Measurements from ENCODE around the gene KCNMB1. TPM values are rescaled to one million over a fixed set of nuclear protein-coding genes. Genes with fewer than 3 reads are reported as not detected.

KCNMB1 gene
- total and polyA plus RNA-seq, 2 donors (not counting 3 experiments of a cell fraction or from before 2014, with no cell fraction given) = 0.15 to 0.29 TPM

DNA sequence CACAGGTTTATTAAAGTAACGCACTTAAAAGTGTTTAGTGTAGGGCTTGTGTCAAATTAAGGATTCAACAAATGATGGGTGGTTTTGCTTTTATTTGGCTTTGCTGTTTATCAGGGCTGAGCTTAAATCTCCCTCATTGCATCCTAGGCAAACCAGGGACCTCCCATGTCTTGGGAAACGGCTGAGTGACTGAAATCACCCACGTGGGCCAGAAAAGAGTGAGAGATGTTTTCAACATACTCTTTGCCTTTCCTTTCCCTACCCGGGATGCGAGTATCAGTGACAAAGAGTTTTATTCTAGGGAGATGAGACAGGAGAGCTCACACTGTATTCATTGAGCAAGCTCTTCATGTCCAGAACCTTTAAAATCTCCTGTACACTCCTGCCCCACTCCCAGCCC is 23.3 kb downstream of the KCNMB1 start:
- Histone ChIP-seq H3K79me2 (ENCODE audit: control insufficient read depth, insufficient read depth, low read length) (no peaks in the 10 kb centered on the region), H3K36me3 (ENCODE audit: control insufficient read depth in 2 of 2, extremely low read depth in 1 of 2, insufficient read depth in 2 of 2, low read length in 2 of 2) (no peaks in the 10 kb centered on the region), H3K27me3 (ENCODE audit: control insufficient read depth in 2 of 2, insufficient read depth in 2 of 2, low read length in 2 of 2) (no peaks in the 10 kb centered on the region), H4K20me1 (replicated peaks; ENCODE audit: control insufficient read depth, extremely low read depth, insufficient read depth, low read length) (no peaks in the 10 kb centered on the region), H2AFZ (ENCODE audit: low read depth, low read length) (no peak overlapping the region), H3K9me3 (replicated peaks; ENCODE audit: control insufficient read depth, insufficient read depth, low read length) (no peaks in the 10 kb centered on the region), H3K27ac (ENCODE audit: insufficient read depth, low read depth, low read length) (no peak overlapping the region), H3K4me1 (ENCODE audit: control insufficient read depth, extremely low read depth, insufficient read depth, low read length) (no peaks in the 10 kb centered on the region), H3K9me1 (replicated peaks; ENCODE audit: control insufficient read depth, extremely low read depth, insufficient read depth, low read length) (no peaks in the 10 kb centered on the region), H3K4me2 (ENCODE audit: insufficient read depth, low read length) (no peak overlapping the region), H3K4me3 (replicated peaks in 1 of 3; ENCODE audit: insufficient read depth in 1 of 3, low read depth in 1 of 3, low read length in 3 of 3) (no peak overlapping the region), H3K9ac (replicated peaks; ENCODE audit: extremely low read depth, insufficient read depth, low read length) (no peak overlapping the region)
- dilution Hi-C loops (cut with MboI; ENCODE audit: extremely low pct_ligation_motif_present, low sequenced_read_pairs) = no loop called here
- no peak for DNase-seq (ENCODE audit: low read depth, low spot score)
- CTCF ChIA-PET = no interaction called here
- FAIRE-seq = no peak
- BruUV-seq (replicated peaks) = no TSS peak
- intact Hi-C loops (cut with micrococcal nuclease) = no loop called here
- POLR2A ChIA-PET = no interaction called here
- TF ChIP-seq GATA2 (IDR thresholded peaks at IDR 0.05; ENCODE audit: insufficient read depth, insufficient read length, low read depth, low read length) = no peak
- TF ChIP-seq POLR2AphosphoS5 (IDR thresholded peaks at IDR 0.05; ENCODE audit: insufficient read depth, low read depth, low read length) = no peak
- TF ChIP-seq, protein P1, sequence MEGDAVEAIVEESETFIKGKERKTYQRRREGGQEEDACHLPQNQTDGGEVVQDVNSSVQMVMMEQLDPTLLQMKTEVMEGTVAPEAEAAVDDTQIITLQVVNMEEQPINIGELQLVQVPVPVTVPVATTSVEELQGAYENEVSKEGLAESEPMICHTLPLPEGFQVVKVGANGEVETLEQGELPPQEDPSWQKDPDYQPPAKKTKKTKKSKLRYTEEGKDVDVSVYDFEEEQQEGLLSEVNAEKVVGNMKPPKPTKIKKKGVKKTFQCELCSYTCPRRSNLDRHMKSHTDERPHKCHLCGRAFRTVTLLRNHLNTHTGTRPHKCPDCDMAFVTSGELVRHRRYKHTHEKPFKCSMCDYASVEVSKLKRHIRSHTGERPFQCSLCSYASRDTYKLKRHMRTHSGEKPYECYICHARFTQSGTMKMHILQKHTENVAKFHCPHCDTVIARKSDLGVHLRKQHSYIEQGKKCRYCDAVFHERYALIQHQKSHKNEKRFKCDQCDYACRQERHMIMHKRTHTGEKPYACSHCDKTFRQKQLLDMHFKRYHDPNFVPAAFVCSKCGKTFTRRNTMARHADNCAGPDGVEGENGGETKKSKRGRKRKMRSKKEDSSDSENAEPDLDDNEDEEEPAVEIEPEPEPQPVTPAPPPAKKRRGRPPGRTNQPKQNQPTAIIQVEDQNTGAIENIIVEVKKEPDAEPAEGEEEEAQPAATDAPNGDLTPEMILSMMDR (IDR thresholded peaks at IDR 0.05; ENCODE audit: extremely low read depth in 1 of 2, insufficient read depth in 1 of 2, low read depth in 1 of 2, low read length in 2 of 2) = no peak
- TF ChIP-seq FOS (IDR thresholded peaks at IDR 0.05; ENCODE audit: borderline replicate concordance, insufficient read depth, low read length) = no peak
- no peak for TF ChIP-seq POLR2A (IDR thresholded peaks at IDR 0.05; ENCODE audit: low read depth, low read length)
- TF ChIP-seq, protein P2, sequence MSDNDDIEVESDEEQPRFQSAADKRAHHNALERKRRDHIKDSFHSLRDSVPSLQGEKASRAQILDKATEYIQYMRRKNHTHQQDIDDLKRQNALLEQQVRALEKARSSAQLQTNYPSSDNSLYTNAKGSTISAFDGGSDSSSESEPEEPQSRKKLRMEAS (IDR thresholded peaks at IDR 0.05; ENCODE audit: insufficient read depth, insufficient read length) = no peak
- no peak for TF ChIP-seq MYC (IDR thresholded peaks at IDR 0.05; ENCODE audit: low read depth, low read length)
- no peak for TF ChIP-seq EZH2 (IDR thresholded peaks at IDR 0.05; ENCODE audit: borderline replicate concordance, low read depth, low read length, severe bottlenecking)
- no peak for TF ChIP-seq JUN (IDR thresholded peaks at IDR 0.05; ENCODE audit: borderline replicate concordance, insufficient read depth, insufficient read length, low read depth)

Measured in endothelial cell of umbilical vein (primary cell).